Hematopoietic multipotent progenitor cell treated with erythropoietin and hydrocortisone succinate and interleukin-3 and kit ligand, for 15 days (in vitro differentiated cells): ENCODE data around the gene MALT1.
A peak's percentile ranks its signal among the peaks of the same experiment; 100 is the strongest.
"Not testable (repeated sequence)": the region's sequence is repeated elsewhere in the genome, so short reads cannot be mapped to it uniquely, and the experiment has no call there.

Experiments
- DNase-seq: peaks from one replicate; pipeline ENCODE4 v3.0.0-alpha.2; 2015; ENCODE audit warnings: low spot score

Gene MALT1

DNA sequence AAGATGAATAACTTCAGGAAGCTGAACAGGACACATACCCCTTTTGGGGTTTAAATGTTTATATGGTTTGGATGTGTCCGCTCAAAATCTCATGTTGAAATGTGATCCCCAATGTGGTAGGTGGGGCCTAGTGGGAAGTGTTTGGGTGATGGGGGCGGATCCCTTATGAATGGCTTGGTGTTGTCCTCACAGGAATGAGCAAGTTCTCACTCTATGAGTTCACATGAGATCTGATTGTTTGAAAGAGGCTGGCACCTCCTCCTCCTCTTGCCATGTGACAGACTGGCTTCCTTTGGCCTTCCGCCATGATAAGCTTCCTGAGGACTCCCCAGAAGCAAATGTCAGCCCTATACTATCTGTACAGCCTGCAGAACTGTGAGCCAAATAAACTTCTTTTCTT is 104.8 kb downstream of the MALT1 start:
- DNase-seq: no peak

DNA sequence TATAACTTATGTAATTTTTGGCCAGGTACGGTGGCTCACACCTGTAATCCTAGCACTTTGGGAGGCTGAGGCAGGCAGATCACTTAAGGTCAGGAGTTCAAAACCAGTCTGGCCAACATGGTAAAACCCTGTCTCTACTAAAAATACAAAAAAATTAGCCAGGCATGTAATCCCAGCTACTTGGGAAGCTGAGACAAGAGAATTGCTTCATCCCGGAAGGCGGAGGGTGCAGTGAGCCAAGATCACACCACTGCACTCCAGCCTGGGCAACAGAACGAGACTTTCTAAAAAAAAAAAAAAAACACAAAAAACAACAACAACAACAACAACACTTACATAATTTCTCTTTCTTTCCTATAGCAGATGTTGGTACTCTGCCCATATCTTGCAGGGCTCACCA is 105.3 kb downstream of the MALT1 start:
- not testable (repeated sequence) for DNase-seq

DNA sequence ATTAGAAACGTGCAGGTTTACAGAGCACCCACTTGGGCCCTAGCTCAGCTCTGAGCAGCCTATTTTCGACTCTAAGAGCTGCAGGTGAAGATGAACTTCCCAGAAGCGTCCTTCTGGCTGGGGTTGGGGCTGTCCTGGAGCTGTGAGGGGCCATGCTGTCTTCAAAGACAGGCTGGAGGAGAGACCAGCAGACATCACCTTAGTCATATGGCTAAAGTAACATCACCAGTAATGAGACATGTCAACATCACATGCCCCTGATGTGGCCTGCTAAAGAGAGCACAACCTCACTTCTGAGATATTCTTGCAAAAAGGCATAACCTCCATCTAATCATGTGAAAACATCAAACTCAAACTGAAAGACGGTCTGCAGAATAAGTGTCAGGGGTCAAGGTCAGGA is 106.2 kb downstream of the MALT1 start:
- DNase-seq: no peak

DNA sequence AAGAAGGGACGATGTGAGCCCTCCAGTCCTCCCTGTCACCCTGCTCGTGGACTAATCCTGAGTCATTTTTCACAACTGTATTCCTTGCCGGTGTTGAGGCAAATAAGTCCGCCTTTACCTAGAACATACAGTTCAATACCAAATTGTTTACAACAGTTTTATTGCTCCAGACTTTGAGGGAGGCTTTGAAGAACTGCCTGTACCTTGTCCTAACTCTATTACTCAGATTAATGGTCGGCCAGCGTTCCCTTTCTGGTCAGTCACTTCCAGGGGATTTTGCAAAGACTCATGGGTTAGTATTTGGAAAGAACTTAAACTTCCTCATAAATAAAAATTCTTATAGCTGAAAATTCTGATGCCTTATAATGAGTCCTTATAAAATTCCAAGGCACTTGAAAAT is 108.3 kb downstream of the MALT1 start:
- no peak for DNase-seq

DNA sequence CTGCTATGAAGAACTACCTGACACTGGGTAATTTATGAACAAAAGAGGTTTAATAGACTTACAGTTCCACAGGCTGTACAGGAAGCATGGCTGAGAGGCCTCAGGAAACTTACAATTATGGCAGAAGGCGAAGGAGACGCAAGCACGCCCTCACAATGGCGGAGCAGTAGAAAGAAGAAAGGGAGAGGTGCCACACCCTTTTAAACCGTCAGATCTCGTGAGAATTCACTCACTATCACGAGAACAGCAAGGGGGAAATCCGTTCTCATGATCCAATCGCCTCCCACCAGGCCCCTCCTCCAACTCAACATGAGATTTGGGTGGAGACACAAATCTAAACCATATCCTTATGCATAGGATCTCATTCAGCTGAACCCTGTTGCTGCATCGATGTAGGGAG is 108.8 kb downstream of the MALT1 start:
- DNase-seq: no peak

DNA sequence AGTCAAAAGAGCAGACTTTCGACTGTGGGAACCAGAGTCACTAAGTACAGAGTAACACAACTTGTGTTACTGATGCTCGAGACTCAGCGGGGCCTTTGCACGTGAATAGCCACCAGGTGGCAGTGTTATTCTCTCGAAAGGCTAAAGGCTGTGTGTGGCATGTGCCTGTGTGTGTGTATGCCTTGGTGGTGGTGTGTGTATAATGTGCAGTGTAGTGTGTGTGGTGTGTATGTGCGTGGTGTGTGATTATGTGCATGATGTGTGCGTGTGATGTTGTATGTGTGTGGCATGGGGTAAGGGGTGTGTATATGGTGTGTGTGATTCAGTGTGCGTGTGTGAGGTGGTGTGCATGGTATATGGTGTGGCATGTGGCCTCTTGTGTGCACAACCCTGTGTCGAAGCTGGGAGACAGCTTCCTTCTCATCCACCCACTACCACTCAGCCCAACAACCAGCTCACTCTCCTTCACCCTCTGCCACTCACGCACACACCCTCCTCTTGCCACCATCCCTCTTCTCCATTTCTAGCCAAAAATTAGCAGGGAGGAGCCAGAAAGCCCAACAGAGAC is 110.4 kb downstream of the MALT1 start:
- DNase-seq: peak; percentile 50

DNA sequence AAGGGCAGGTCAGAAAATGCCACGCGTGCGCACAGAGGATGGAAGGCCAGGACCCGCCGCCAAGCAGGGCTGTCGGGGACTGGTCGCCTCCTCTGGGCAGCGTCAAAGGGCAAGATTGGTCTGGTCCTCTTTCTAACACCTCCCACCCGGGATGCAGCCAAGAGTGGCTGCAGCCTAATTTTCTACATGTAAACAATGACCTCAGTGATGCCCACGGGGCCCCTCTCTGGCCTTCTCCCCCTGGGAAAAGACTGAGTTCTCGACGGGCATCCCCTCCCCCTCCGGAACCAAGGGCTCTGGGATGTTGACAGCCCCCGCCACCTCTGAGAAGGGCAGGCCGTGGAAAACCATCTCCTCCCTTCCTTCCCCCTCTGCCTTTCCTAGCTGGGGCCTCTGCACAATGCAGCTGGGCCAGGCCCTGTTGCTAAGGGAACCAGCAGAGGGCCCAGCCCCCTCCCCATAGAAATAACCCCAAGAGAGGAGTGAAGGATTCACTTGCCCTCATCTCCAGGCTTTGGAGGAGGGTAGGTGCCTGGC is 113.4 kb downstream of the MALT1 start:
- no peak for DNase-seq

DNA sequence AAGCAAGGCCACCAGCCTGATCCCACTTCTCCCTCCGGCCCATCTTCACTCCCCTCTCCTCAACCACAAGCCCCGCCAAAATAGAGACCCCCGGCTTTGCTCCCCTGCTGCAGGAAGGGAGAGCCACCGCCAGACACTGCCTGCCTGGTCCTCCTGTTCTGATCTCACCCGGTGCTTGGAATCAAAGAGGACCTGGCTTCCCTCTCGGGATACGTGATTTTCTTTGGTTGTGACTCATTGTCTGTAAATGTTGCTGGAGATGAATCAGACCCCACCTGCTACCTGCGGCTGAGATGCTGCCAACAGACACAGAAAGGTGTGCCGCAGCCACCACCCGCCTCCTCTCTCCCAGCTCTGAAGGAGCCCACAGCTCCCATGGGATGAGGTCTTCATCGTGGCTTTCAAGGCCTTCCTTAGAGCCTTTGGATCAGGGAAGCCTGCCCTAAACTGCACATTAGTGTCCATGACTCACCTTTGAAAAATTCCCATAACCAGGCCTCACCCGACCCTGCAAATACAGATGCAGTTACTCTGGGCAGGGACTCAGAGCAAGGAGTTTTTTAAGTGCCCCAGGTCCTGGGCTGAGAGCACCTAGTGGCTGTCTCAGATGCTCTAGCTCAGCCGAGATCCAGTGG is 114.0 kb downstream of the MALT1 start:
- DNase-seq: no peak

DNA sequence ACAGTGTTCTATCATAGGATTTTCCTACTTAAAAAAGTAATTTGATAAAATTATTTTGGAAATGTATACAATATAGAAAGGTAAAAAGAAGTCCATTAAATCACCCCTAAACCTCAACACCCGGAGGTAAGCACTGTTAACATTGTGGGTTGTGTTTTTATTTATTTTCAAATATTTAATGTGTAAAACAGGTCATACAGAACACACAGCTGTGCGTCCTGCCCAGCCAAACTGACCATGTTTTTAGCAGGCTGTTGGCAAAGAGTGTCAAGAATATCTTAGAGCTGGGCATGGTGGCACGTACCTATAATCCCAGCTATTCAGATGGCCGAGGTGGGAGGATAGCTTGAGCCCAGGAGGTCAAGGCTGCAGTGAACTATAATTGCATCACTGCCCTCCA is 114.6 kb downstream of the MALT1 start:
- no peak for DNase-seq

DNA sequence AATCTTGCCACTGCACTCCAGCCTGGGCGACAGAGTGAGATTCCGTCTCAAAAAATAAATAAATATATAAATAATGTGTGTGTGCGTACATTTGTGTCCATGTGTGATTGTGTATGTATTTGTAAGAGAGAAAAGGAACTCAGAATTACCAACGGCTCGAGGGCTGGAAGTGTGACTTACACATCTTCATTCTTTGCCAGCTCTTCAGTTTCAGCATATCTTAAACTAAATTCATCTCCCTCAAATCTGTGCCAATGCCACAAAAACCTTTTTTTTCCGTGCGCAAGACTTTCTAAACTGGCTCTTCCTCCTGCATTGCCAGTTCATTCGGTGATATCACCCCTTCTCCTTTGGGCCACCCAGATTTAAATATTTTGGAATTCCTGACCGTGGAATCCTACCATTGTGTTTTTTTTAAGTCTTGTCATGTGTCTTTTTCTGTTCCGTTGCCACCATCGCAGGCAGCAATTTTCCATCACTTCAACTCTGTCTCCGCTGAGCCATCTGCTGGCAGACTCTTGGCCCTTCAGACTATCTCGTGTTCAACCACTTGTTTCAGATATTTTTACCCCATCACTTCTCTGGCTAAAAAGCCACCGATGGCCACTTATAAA is 116.4 kb downstream of the MALT1 start:
- DNase-seq: no peak

DNA sequence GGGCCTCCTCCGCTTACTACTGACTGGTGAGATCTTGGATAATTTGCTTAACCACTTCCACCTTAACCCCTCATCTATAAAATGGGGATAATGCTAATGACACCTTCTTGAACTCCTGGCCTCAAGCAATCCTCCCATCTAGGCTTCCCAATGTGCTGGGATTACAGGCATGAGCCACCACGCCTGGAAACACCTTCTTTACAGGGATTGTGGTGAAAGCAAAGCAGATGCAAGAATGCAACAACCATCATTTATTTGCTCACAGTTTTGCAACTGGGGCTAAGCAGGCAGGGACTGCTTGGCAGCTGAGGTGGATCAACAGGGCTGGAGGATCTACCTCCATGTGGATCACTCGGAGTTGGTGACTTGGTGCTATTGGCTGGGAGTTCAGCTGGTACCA is 117.2 kb downstream of the MALT1 start:
- no peak for DNase-seq

DNA sequence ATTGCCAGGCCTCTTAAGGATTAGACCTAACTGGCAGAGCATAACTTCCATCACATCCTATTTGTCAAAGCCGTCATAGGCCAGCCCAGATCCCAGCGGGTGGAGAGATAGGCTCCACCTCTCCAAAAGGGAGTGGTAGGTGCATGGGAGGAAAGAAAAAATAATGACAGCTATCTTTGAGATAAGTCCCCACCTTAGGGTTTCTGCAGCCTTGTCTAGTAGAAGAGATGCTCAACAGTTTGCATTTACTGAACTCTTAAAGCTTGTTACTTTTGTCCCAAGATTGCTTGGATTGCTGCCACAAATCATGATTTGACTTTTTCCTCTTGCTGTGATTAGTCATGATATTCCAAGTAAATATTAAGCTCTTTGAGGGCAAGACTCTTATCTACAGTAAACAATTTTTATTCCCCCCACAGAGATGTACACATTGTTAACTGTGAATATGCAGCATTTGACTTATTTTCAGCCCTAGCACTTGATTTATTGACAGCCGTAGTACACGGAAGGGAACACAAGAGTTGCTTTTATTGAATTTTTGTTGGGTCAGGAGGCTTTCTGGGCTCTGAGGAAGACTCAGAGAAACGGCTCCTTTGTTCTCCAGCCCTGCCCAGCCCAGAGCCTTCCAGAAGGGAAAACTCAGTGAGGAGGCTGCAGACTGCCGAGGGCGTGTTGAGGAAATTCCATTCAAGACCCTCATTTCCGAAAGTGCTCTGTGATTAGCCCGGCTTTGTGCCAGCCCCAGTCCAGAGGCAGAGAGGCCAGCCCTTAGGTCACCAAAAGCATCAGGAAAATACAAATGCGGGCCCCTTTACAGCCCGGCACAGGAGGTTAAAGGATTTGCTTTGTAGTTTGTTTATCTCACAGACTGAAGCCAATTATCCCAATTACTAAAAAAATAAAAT is 118.0 kb downstream of the MALT1 start:
- no peak for DNase-seq

DNA sequence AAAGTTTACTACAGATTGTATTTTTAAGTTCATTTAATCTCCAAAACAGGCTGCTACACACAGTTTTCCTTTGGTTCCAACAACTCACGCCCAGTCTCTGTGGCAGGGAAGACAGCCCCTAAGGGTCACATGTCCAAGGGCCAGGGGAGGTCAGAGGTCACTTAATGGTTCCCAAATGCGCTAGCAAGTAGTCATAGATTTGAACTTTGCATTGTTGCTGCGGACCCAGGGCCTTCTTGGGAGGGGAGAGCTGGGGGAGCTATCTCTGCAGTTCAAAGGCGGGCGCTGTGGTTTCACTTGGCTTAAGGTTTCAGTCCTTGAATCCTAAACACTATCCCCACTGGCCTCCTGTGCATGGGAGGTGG is 118.6 kb downstream of the MALT1 start:
- no peak for DNase-seq

DNA sequence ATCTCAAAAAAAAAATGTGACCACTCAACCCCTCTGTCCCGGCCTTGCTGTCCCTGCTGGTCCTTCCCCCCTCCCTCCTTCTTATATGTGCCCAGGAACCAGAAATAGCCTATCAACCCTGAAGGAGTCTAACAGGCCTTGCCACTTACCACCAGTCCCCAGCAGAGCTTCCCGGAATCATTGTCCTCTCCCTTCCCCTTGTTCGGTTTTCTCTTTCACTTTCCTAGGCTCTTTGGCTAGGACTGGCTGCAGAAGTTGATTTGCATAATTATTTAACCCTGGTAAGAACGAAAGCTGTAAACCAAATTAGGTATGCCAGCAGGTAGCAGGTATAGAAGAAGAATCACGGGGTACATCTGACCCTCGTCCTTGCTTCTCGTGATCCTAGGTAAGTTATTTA is 120.8 kb downstream of the MALT1 start:
- no peak for DNase-seq

DNA sequence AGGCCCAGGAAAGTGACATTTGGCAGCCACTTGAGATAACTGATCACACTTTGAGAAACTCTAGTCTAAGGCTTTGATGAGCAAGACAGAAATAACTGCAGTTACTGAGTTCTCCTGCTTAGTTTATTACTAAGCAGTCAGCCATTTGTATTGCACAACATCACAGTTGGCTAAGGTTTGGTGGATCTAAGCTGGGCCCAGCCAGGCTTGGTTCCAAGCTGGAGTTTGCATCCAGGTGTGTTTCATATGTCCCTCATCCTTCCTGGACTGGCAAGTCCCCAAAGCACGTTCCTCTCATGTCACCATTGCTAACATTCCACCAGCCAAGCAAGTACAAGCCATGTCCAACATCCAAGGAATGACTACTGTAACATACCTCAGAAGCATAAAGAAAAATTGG is 122.1 kb downstream of the MALT1 start:
- no peak for DNase-seq

DNA sequence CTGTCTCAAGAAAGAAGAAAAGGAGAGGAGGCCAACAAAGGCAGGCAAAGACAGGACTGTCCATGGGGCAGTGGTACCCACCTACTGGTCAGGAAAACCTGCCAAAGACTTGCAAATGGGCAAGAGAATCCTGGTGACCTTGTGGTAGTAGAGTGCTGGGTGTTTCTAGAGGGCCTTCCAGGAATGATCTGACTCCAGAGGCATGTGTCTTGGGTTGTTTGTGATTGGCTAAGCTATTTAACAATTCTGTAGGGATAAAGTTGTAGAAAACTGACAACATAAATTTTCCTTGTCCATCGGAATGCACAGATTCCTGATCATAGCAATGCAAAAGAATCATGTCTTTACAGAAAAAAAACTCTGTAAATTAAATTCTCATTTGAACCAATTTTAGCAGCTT is 125.0 kb downstream of the MALT1 start:
- no peak for DNase-seq

DNA sequence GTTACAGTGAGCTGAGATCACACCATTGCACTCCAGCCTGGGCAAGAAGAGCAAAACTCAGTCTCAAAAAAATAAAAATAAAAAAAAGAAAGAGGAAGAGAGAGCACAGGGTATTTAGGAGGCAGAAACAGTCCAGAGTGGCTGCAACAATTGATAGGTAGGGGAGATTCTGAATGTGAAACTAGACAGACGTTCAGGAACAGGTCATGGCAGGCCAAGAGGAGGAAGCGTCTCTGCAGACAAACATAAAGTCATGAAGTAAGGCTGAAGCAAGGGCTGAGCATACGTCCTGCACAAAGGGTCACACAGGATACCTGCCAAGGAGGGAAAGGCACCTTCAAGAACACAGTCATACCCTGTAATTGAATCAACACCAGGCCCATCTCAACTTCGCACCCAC is 129.3 kb downstream of the MALT1 start:
- no peak for DNase-seq

DNA sequence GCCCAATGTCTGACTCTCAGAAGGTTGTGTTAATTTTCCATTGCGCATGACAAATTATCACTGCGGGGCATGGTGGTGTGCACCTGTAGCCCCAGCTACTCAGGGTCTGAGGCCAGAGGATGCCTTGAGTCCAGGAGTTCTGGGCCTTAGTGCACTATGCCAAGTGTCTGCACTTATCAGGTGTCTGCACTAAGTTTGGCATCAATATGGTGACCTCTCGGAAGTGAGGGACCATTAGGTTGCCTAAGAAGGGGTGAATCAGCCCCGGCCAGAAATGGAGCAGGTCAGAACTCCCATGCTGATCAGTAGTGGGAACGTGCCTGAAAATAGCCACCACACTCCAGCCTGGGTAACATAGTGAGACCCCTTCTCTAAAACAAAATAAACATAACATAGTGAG is 131.7 kb downstream of the MALT1 start:
- DNase-seq: no peak

DNA sequence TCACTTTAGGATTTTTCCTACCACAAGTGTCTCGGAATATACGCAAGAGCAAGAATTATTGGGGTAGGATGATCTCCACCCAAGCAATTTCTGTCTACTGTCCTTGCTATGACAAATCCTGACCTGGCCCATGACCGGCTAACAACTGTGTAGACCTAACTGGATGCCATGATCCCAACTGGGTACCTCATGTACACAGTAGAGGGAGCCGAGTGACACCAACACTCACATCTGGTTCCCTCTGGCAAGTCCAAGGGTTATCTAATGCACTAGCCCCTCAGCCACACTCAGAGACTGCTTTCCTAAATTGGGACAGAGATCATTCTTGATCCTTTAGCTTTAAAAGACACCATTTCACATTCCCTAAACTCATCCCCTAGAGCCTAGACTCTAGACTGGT is 132.7 kb downstream of the MALT1 start:
- no peak for DNase-seq
